ENCODE results near the gene STARD3. TPM values are rescaled to one million over a fixed set of nuclear protein-coding genes. Genes with fewer than 3 reads are reported as not detected.

Gene STARD3
- total RNA-seq, 4 donors from 2014 or later = 27.5 to 47.3 (median 38.6) TPM

DNA sequence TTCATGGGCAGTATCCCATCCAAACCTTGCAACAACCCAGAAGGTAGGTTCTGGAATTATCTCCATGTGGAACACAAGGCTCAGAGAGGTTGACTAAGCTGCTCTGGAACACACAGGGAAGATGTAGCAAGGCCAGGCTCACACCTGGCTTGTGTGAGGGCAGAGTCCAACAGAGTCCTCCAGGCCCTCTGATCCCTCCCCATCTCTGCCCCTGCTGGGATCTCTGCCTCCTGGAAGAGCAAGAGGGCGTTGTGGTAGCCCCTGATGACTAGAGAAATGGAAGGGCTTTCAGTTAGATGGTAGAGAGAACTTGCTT is 17.2 kb upstream of the STARD3 start:
- no peak overlapping the region for H3K27ac ChIP-seq (replicated peaks in 1 of 4)
- no peaks in the 10 kb centered on the region for H3K9me3 ChIP-seq
- H3K27me3 ChIP-seq = peaks cover 0 to 47% (median 2%) of the 10 kb centered on the region in 4 donors
- TF ChIP-seq POLR2AphosphoS5 (IDR thresholded peaks at IDR 0.05) (no peak), EP300 (IDR thresholded peaks at IDR 0.05) (no peak), POLR2A (IDR thresholded peaks at IDR 0.05; ENCODE audit: low read depth) (no peak)
- TF ChIP-seq, protein P1, sequence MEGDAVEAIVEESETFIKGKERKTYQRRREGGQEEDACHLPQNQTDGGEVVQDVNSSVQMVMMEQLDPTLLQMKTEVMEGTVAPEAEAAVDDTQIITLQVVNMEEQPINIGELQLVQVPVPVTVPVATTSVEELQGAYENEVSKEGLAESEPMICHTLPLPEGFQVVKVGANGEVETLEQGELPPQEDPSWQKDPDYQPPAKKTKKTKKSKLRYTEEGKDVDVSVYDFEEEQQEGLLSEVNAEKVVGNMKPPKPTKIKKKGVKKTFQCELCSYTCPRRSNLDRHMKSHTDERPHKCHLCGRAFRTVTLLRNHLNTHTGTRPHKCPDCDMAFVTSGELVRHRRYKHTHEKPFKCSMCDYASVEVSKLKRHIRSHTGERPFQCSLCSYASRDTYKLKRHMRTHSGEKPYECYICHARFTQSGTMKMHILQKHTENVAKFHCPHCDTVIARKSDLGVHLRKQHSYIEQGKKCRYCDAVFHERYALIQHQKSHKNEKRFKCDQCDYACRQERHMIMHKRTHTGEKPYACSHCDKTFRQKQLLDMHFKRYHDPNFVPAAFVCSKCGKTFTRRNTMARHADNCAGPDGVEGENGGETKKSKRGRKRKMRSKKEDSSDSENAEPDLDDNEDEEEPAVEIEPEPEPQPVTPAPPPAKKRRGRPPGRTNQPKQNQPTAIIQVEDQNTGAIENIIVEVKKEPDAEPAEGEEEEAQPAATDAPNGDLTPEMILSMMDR (IDR thresholded peaks at IDR 0.05) = no peak
- intact Hi-C loops (cut with DNase I) = loop anchor here (5.0 kb wide), 1 partner anchor 108 kb away; no protein-coding TSS in a partner anchor
- H3K36me3 ChIP-seq = no peaks in the 10 kb centered on the region
- H3K4me3 ChIP-seq = no peak overlapping the region
- 56% methylated on average over 1 of the region's 1 CpG for WGBS
- DNase-seq (ENCODE audit: extremely low spot score) = no peak
- peaks cover 0 to 40% (median 31%) of the 10 kb centered on the region in 4 donors for H3K4me1 ChIP-seq

DNA sequence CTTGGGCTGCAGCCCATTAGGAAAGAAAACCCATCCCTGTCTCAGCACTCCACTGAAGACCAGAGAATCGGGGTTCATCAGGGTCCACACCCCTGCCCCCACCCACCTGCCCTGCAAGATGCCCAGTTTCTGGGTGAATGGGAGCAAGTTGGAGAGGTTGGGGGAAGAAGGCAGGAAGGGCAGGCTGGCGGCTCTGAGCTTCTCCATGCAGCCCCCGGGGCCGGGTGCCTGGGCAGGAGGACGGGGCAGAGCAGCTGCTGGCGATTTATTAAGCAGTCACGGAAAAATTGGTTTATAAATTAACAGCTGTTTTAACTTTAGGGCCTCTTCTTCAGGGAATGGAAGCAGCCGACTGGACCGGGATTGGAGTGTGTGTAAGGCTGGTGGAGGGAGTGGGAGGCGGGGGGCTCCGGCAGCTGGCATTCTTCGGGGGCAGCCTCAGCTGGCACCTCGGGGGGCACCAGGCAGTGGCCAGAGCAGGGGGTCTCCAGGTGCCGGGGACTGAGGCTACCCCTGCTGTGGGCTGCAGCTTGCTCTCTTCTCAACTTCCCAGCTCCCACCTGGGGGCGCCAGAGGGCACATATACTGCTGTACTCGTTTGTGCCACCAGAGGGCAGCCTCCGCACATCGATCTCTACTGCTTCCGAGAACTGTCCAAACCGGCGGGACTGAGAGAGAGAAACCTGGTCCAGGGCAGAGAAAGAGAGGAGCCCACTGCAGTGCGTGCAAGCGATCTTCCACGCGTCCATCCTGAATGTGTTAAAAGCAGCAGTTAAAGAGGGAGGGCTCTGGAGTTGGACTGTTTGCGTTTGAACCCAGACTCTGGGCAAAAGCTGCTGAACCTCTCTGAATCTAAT is 15.2 kb upstream of the STARD3 start:
- peak; percentile 99 for DNase-seq (ENCODE audit: extremely low spot score)
- intact Hi-C loops (cut with DNase I) = loop anchor here (1.0 to 5.0 kb wide), 3 partner anchors 73 to 133 kb away; no protein-coding TSS in a partner anchor
- no peak overlapping the region for H3K4me3 ChIP-seq
- 14% methylated on average over 17 of the region's 26 CpGs for WGBS
- H3K4me1 ChIP-seq = peaks cover 3 to 47% (median 36%) of the 10 kb centered on the region in 4 donors
- no peaks in the 10 kb centered on the region for H3K36me3 ChIP-seq
- no peak overlapping the region for H3K27ac ChIP-seq (replicated peaks in 1 of 4)
- TF ChIP-seq EP300 (IDR thresholded peaks at IDR 0.05) (no peak), POLR2AphosphoS5 (IDR thresholded peaks at IDR 0.05) (peak in 1 of 2 donors; percentile 71)
- TF ChIP-seq, protein P1 (IDR thresholded peaks at IDR 0.05) = peak; percentile 99 to 100 (median 100)
- H3K9me3 ChIP-seq = no peaks in the 10 kb centered on the region
- H3K27me3 ChIP-seq = peaks cover 0 to 48% (median 11%) of the 10 kb centered on the region in 4 donors

DNA sequence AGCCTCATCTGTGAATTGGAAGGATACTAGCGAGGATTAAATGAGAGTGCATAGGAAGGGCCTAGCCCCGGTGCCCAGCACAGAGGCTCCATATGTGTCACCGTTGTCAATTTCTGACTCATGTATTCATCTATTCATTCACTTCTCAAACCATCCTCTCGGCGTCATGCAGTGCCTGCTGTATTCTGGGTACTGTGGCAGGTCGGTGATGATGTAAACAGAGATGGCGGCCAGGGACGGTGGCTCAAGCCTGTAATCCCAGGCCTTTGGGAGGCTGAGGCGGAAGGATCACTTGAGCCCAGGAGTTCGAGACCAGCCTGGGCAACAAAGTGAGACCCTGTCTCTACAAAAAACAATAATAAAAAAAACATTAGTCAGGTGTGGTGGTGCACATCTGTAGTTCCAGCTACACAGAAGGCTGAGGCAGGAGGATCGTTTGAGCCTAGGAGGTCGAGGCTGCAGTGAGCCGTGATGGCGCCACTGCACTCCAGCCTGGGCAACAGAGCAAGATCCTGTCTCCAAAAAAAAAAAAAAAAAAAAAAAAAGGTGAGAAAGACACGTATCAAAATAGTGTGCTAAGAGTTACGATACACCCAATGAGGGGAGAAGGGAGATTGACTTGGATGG is 14.5 kb upstream of the STARD3 start:
- no peak for DNase-seq (ENCODE audit: extremely low spot score)
- intact Hi-C loops (cut with DNase I) = loop anchor here (1.0 to 5.0 kb wide), 3 partner anchors 74 to 132 kb away; no protein-coding TSS in a partner anchor
- peaks cover 11 to 49% (median 39%) of the 10 kb centered on the region in 4 donors for H3K4me1 ChIP-seq

DNA sequence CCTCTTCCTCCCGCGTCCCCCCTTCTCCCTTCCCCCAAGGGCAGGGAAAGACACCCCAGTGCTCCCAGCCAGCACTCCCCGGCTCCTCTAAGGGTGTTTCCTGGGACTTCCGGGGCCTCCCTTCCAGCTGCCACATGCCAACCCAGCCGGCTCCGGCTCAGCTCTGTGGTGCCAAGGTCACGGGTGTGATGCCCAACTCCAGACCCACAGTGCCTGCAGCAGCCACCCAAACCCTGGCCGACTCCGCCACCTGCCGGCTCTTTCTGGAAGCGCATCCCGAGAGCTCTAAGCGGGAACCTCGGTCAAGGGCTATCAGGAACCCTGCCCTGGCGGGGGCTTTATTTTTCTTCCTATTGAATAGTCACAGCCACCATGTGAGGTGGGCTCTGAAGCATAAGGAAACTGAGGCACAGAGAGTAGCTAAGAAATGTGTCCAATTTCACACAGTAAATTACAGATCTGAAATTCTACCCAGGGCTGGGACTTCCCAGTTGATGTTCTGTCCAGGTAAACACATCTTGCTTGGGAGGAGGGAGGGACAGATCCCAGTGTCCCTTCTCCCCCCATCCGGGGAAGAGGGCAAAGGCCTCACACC is 13.5 kb upstream of the STARD3 start:
- no peak for TF ChIP-seq POLR2AphosphoS5 (IDR thresholded peaks at IDR 0.05)
- TF ChIP-seq, protein P1 (IDR thresholded peaks at IDR 0.05) = peak; percentile 93 to 96 (median 95)
- peak; percentile 95 for DNase-seq (ENCODE audit: extremely low spot score)
- intact Hi-C loops (cut with DNase I) = loop anchor here (2.0 to 5.0 kb wide), 2 partner anchors 75 to 104 kb away; no protein-coding TSS in a partner anchor
- H3K9me3 ChIP-seq = no peaks in the 10 kb centered on the region
- H3K36me3 ChIP-seq = no peaks in the 10 kb centered on the region
- H3K4me3 ChIP-seq = no peak overlapping the region
- H3K27me3 ChIP-seq = peaks cover 0 to 59% (median 22%) of the 10 kb centered on the region in 4 donors
- peaks cover 11 to 42% (median 34%) of the 10 kb centered on the region in 4 donors for H3K4me1 ChIP-seq
- H3K27ac ChIP-seq (replicated peaks in 1 of 4) = no peak overlapping the region
- WGBS = 7% methylated on average over 5 of the region's 16 CpGs

More for the DNA sequence above, 14.5 kb upstream of the STARD3 start:
- Histone ChIP-seq H3K9me3 (no peaks in the 10 kb centered on the region), H3K27me3 (peaks cover 0 to 49% (median 18%) of the 10 kb centered on the region in 4 donors), H3K27ac (replicated peaks in 1 of 4) (no peak overlapping the region), H3K4me3 (no peak overlapping the region), H3K36me3 (no peaks in the 10 kb centered on the region)
- TF ChIP-seq, protein P1 (IDR thresholded peaks at IDR 0.05) = no peak
- TF ChIP-seq POLR2AphosphoS5 (IDR thresholded peaks at IDR 0.05) (no peak), EP300 (IDR thresholded peaks at IDR 0.05) (no peak), POLR2A (IDR thresholded peaks at IDR 0.05; ENCODE audit: low read depth) (no peak)
- 59% methylated on average over 16 of the region's 16 CpGs for WGBS

Measured in esophagus muscularis mucosa (tissue), 4 donors.